HL-60/S4 treated with retinoic acid at 250 ng/mL for 4 days and 3 days (cell line): Measurements from ENCODE around the gene TMC6.
"Not testable (repeated sequence)": the region's sequence is repeated elsewhere in the genome, so short reads cannot be mapped to it uniquely, and the experiment has no call there.

Experiments
- in situ Hi-C: fragments of 300-500 bp; cut with MboI; formaldehyde crosslinking; loops from 2 replicates; pipeline ENCODE4 v1.7.0; 2022; ENCODE audit warnings: low sequenced_read_pairs

The TMC6 gene

DNA sequence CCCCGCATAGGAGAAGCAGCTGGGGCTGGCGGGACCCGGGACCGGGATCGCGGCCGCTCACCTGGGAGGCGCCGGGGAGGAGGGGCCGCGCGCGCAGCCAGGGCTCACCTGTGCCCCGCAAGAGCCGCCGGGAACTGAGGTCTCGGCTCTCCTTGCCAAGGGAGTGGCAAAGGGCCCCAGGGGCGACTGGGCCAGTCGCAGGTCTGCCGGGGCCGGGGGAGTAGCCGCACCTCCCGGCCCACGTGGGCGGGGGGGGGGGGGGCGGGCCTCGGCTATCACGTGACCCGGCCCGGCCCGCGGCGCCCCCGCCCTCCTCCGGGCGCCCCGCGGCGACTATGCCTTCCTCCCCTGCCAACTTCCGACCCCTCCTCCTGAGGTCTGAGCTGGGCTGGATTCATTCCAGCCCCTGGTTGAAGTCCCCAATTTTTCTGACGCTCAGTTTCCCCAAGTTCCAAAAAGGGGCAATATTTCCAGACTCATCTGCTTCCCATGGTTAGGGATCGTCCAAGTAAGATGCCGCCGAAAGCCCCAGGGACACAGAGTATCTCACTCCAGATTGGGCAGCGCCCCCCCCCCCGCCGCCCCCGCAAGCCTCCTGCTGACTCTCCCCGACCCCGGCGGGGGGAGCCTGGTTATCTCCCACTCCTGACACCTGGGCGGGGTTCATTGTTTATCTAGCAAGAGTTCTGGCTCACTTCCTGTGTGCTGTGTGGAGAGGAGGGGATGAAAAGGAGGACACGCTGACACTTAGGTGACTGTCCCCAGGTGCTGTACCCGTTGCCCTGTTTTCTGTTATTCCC, at the start of gene TMC6:
TSS of gene TMC6 (minus strand) at position 205 of the 800 bp plus-strand sequence. CDS start 1,923 bp downstream, outside the sequence.
- in situ Hi-C loops: no loop called here

GRCh38 chr17:78176548-78177025, 48.0 kb upstream of the TMC6 start:
- in situ Hi-C loops: no loop called here

- in situ Hi-C loops: no loop called here
These were observed 47.1 kb upstream of the TMC6 start for GRCh38 chr17:78175643-78175981.

DNA sequence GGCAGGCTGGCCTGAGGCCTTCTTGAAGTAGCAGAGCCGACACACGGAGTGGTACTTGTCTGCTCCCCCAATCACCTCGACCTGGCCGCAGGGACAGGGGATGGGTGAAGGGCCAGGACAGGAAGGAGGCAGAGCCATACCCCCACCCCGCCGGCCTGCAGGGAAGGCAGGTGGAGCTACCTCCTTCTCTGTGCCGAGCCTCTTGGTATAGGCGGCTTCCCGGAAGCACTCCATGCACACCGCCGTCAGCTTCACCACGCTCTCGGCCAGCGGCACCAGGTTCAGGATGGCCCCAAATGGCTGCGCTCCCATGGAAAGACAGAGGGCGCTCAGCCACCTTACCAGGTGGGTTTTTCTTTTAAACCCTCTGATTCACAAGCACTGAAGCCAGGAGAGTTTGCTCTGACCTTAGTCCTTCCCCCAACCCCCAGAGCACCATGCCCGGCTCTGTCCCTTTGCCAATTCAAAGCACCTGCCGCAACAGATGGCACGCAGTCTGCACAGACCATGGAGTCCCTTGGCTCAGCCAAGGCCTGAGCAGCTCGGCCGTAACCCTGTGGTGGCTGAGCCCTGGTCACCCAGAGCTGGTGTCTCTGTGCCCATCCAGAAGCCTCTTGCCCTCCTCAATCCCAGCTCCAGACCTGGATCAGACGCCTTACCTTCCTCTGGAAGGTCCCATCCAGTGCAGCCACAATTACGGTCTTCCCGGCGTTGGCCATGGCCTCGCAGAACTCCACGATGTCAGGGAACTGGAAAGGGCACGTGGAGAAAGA, 46.5 kb upstream of the TMC6 start:
- in situ Hi-C loops: no loop called here

DNA sequence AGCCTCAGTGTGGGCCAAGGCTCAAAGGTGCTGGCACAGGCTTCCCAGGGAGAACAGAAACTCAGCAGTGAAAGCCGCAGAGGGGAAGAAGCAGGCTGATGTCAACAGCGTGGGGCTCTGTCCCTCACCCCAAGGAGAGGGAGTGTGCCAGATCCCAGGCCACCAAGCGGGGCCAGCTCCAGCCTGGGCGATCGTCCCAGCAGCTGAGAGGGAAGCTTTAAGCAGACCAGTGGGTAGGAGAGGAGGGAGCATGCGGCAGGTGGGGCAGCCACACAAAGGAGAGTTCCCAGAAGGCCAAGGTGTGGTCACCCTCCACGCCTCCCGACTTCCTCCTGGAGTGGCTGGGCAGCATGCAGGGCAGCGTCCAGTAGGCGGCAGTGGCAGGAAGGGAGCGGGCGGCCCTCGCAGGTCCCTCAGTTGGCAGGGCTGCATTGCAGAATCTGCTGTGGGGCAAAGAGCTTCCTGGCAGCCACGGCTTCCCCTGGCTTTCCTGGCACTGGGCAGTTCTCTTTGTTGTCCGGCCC, 45.9 kb upstream of the TMC6 start:
- in situ Hi-C loops: no loop called here

- in situ Hi-C loops: no loop called here
These were observed 44.7 kb upstream of the TMC6 start for GRCh38 chr17:78173097-78173715.

GRCh38 chr17:78172249-78173051, 43.9 kb upstream of the TMC6 start:
- in situ Hi-C loops: no loop called here

DNA sequence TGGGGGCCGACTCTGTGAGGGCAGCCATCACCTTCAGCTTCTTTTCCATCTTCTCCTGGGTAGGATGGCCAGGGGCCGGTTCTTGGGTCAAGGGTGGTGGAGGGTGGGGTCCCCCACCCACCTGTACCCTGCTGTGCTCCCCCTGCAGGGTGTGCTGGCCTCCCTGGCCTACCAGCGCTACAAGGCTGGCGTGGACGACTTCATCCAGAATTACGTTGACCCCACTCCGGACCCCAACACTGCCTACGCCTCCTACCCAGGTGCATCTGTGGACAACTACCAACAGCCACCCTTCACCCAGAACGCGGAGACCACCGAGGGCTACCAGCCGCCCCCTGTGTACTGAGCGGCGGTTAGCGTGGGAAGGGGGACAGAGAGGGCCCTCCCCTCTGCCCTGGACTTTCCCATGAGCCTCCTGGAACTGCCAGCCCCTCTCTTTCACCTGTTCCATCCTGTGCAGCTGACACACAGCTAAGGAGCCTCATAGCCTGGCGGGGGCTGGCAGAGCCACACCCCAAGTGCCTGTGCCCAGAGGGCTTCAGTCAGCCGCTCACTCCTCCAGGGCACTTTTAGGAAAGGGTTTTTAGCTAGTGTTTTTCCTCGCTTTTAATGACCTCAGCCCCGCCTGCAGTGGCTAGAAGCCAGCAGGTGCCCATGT, 43.2 kb upstream of the TMC6 start:
- in situ Hi-C loops: not testable (repeated sequence)

- in situ Hi-C loops: no loop called here
These were observed 42.4 kb upstream of the TMC6 start for GRCh38 chr17:78170692-78171590.

GRCh38 chr17:78168903-78169793, 40.6 kb upstream of the TMC6 start:
- in situ Hi-C loops: no loop called here

DNA sequence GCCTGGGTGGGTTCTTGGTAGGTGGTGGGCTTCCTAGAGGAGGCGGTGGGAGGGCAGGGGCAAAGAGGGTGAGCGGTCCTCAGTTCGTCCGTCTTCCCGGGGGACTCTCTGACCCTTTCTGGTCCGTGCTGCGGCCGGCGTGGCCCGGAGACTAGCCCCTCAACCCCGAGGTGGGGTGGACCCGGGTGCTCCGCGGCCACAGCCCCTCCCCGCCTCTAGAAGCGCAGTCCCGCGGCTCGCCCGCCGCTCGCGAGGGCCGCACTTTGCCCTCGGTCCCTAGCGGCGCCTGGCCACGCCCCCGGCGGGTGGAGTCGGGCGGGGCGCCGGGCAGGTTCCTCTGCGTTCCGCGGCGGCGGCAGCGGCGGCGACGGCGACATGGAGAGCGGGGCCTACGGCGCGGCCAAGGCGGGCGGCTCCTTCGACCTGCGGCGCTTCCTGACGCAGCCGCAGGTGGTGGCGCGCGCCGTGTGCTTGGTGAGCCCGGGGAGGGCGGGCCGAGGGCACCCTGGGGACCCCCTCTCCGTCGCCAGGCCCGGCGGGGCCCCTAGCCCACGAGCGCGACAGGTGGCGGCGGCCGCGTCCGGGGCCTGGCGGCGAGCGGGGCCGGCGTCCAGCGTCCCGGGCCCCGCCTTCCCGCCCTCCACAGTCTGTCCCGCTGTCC, 39.8 kb upstream of the TMC6 start, which contains the start of gene SYNGR2:
TSS of gene SYNGR2 (plus strand) at position 340 of the 661 bp plus-strand sequence. CDS start at position 376, 36 bp downstream.
- in situ Hi-C loops: no loop called here

GRCh38 chr17:78166416-78166815, 37.9 kb upstream of the TMC6 start:
- in situ Hi-C loops: no loop called here

GRCh38 chr17:78164748-78165607, 36.4 kb upstream of the TMC6 start:
- in situ Hi-C loops: no loop called here

DNA sequence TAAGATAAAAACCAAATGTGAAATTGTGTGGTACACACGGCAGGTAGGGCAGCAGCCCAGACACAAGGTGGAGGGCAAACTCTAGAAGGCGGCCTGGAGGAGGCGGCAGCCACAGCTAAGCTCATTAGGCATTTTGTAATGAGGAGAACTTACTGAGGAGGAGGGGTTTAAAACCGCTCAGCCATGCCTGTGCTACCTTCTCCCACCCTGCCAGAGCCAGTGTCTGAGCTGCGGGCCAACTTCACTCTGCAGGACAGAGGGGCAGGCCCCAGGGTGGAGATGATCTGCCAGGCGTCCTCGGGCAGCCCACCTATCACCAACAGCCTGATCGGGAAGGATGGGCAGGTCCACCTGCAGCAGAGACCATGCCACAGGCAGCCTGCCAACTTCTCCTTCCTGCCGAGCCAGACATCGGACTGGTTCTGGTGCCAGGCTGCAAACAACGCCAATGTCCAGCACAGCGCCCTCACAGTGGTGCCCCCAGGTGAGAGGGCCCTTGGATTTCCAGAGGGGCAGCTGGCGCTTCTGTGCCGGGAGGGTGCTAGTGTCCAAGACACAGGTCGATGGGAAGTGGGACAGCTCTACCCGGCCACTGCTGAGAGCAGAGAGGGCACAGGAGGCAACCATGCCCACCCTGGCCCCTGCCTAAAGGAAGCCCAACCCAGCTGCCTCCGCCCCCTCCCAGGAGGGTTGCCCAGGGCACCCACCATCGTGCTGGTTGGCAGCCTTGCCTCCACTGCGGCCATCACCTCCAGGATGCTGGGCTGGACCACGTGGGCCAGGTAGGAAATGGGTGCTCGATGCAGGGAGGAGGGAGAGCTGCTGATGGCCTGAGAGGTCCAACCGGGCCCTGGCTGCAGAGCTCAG, 35.6 kb upstream of the TMC6 start:
- in situ Hi-C loops: no loop called here

- in situ Hi-C loops: no loop called here
These were observed 31.1 kb upstream of the TMC6 start for GRCh38 chr17:78159575-78160158.
